Cardiac septum (tissue), 1 donor: ENCODE measurements around the gene ZCCHC13. TPM values are rescaled to one million over a fixed set of nuclear protein-coding genes. Genes with fewer than 3 reads are reported as not detected.
"Not testable (repeated sequence)": the region's sequence is repeated elsewhere in the genome, so short reads cannot be mapped to it uniquely, and the experiment has no call there.

Experiments used
- DNase-seq: peaks from one replicate; pipeline ENCODE4 v3.0.0-alpha.2; 2020; ENCODE audit warnings: low spot score
- intact Hi-C: fragments of 100-400 bp; cut with DNase I; formaldehyde crosslinking; loops from one replicate; pipeline ENCODE4 v1.14.0; 2022
- microRNA-seq: library from miRNA; unstranded; fragments of <30 nt; microRNA quantifications from one replicate; pipeline ENCODE4 v1.2.0, GENCODE V29; 2020
- total RNA-seq: library from RNA; stranded (reverse); fragmentation: NEBNext Ultra II Directional; extraction: Animal tissue kit (Norgen Biotek cat#: 25700); gene quantifications from one replicate; pipeline ENCODE4 v1.2.1, GENCODE V29; 2021
- donor health status: DM: no; HTN: no; CAD: no.

The ZCCHC13 gene
- total RNA-seq, 1 donor from 2014 or later: not detected

DNA sequence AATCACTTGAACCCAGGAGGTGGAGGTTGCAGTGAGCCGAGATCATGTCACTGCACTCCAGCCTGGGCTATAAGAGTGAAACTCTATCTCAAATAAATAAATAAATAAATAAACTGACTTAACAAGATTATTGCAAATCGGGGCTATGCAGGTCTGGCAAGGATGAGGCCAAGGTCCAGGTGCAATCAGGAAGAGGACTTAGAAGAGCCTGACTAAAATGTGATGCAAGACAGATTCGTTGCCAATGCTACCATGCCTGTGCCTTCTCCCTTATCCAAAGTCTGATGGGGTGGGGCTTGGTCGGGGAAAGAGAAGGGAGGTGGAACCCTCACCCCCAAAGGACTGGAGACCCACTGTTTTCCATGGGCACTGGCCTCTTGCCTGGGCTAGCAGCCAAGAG lies 14.7 kb downstream of the ZCCHC13 start:
- intact Hi-C loops: no loop called here

DNA sequence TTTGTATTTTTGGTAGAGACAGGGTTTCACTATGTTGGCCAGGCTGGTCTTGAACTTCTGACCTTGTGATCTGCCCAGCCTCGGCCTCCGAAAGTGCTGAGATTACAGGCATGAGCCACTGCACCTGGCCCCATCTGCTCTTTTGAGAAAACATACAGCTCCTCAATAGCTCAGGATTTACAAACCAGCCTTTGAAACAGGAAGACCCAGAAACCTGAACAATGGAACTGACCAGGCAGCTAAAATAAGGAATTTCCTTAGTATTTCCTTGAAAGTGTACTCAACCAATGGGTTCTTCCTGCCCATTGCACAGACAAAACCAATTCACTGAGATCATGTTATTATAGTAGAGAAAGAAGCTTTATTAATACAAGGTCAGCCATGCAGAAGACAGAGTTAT lies 15.3 kb downstream of the ZCCHC13 start:
- intact Hi-C loops, DNase-seq: not testable (repeated sequence)

More for the DNA sequence above, 14.7 kb downstream of the ZCCHC13 start:
- DNase-seq: no peak

DNA sequence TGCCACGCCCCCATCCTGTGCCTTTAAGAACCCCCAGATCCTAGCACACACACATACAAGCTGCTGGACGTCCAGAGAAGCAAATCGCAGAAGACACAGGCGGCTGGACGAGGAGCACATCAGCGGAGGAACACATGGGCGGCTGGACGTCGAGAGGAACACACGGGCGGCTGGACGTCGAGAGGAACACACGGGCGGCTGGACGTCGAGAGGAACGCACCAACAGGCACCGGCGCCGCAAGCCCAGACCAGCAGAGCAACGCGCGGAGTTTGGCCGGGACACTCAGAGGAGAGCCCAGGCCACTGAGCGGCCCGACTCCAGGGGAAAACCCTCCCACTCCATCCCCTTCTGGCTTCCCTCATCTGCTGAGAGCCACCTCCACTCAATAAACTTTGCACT lies 17.2 kb downstream of the ZCCHC13 start:
- intact Hi-C loops: no loop called here
- no peak for DNase-seq

DNA sequence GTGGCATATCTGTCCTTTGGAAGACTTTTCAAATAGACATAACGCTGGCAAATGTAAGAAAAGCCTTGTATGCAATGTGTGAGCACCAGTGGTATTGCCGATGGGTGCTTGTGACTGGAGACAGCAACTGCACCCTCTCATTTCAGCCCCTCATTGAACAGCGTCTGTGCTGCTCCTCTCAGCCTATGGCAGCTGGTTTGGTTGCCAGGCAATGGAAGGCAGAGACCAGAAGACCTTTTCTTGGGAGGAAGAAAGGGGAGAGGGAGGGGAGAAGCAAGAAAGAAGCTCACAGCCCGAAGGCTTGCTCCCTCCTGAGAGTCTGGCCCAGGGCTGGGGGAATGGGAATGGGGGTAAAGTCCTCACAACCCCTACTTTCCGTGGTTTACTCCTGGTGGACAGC lies 20.2 kb downstream of the ZCCHC13 start:
- intact Hi-C loops: no loop called here
- no peak for DNase-seq

DNA sequence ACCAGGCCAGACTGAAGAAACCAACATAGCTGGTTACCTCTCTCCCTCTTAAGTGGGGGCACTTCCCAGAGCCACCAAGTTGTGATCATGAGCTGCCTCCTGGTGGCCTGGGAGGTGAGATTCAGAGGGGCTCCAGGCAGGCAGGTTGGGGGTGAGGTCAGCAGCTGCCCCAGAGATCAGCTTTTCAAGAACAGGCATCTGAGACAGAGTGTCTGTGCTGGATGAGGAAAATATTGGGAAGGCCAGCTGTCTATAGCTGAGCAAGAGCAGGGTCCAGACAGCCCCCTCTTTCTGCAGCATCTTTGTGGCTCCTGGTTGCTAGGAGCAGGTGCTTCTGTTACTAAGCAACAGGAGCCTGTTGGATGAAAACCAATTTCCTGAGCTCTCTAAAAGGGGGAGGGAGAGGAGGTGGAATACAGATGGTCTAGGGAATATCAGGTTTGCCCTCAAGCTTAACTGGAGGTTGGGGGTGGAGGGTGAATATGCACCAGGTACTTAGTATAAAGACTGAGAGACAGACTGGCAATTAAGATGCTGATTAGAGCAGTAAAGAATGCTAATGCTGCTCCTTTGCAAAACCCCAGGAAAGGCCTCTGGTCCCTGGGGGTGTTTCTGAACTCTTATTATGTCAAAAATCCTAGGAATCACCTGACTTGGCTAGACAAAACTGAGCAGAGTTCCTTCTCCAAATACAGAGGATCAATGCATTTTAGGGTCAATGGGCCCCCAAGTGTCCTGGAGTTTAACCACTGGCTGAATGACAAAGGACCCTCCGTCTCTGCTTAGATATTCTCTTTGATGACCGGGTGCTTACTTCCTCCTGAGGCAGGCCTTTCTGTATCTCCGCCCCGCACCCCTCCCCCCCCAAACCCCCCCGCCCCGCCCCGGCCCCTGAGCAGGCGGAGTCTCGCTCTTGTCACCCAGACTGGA lies 21.4 kb downstream of the ZCCHC13 start:
- no peak for DNase-seq
- intact Hi-C loops: no loop called here

DNA sequence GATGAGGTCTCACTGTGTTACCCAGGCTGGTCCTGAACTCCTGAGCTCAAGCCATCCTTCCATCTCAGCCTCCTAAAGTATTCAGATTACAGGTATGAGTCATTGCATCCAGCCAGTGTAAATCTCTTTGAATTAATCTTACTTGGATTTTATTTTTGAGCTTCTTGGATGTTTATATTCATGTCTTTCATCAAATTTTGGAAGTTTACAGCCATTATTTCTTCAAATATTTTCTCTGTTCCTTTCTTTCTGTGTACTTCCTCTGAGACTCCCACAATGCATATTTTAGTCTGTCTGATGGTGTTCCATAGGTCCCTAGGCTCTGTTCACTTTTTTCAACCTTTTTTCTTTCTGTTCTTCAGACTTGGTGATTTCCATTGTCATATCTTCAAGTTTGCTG lies 34.9 kb downstream of the ZCCHC13 start:
- intact Hi-C loops: no loop called here
- DNase-seq: no peak

DNA sequence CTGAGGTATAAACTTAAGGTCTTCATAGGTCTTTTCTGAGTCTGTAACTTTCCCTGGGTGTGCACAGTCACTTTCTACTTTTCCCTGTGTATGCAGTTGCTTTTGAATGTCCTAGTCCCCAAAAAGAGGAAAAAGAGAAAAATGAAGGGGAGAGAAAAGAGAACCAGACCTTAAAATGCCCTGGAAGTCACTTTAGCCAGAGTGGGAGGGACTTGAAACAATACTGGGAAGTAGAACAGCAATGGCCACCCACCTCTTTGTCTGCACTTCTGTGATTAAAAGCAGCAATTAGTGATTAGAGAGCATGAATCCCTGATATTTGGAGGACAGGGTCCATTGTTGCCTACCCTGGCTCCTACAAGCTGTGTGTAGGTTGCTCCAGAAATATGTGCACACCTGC lies 36.1 kb downstream of the ZCCHC13 start:
- DNase-seq: no peak
- intact Hi-C loops: loop anchor here (5.0 to 10.0 kb wide), 2 partner anchors 45 to 483 kb away; no protein-coding TSS in a partner anchor

DNA sequence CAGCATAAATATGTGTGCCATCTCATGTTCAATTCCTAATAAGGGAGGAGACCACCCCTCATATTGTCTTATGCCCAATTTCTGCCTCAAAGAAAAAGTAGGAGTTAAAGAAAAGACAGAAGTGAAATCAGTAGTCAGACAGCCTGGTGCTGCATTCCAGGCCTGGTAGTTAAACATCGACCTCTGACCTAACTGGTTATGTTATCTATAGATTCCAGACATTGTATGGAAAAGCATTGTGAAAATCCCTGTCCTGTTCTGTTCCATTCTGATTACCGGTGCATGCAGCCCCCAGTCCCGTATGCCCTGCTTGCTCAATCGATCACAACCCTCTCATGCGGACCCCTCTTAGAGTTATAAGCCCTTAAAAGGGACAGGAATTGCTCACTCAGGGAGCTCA lies 38.2 kb downstream of the ZCCHC13 start:
- not testable (repeated sequence) for DNase-seq
- intact Hi-C loops: loop anchor here (2.0 to 10.0 kb wide), 3 partner anchors 47 to 485 kb away; no protein-coding TSS in a partner anchor

DNA sequence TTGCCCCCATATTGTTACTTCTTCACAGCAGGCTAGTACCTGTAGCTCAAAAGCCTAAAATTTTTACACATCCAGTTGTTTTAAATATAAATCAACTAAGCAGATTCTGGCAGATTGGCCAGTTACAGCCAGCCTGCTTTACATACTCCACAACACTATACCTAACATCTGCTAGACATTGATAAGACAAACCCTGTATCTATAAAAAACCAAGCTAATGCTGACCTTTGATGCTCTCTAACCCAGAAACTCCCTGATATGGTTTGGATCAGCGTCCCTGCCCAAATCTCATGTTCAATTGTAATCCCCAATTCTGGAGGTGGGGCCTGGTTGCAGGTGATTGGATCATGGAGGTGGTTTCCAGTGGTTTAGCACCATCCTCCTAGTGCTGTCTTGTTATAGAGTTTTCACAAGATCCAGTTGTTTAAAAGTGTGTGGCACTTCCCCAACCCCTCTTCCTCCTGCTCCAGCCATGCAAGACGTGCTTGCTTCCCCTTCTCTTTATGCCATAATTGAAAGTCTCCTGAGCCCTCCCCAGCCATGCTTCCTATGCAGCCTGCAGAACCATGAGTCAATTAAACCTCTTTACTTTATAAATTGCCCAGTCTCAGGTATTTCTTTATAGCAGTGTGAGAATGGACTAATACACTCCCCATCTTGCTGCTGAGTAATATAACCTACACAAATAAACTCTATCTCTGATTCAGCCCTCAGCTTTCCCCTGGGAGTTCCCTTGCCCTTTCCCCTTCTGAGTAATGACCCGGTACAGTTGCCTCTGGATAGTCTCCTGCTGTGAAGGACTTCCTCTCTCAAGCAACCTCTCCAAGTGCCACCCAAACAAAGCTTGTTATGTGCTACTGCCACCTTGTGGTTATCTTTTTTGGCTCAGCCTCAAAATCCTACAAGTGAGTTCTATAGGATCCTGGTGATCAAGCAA lies 39.6 kb downstream of the ZCCHC13 start:
- DNase-seq: no peak
- intact Hi-C loops: loop anchor here (2.0 to 10.0 kb wide), 3 partner anchors 49 to 486 kb away; no protein-coding TSS in a partner anchor

DNA sequence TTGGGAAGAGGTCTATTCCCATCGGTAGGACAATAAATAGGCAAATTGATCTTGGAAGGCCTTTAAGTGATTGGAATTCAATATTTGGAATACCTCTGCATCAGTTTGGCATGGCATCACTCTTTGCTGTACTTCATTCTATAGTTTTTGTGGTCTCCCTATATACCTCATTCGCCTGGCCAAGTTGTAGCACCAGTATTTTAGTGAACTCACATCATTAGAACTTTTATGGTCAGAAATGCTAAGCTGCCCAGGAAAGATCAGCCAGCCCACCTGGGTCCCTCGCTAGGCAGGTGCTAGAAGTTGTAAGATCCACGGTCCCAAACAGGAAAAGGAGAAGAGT lies 40.3 kb downstream of the ZCCHC13 start:
- intact Hi-C loops: loop anchor here (5.0 to 10.0 kb wide), 2 partner anchors 49 to 487 kb away; no protein-coding TSS in a partner anchor
- no peak for DNase-seq

DNA sequence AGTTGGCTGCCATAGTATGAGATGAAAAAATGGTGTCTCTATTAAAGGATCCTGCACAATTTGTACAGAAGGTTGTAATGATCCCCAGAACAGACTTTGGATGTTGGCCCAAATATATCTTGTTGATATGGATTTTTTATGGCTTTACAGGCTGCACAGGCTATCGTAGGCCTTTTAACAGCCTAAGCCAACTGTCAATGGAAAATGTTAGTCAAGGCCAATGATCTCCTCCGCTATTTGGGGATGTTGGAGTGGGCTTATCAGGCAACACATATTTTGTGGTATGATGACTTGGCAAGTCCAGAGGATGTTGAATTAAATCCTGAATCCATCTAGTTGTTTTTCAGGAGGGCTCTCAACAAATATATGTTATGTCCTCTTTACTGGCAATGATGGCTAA lies 42.1 kb downstream of the ZCCHC13 start:
- no peak for DNase-seq
- intact Hi-C loops: loop anchor here (10.0 kb wide), 1 partner anchor 51 kb away; no protein-coding TSS in a partner anchor

DNA sequence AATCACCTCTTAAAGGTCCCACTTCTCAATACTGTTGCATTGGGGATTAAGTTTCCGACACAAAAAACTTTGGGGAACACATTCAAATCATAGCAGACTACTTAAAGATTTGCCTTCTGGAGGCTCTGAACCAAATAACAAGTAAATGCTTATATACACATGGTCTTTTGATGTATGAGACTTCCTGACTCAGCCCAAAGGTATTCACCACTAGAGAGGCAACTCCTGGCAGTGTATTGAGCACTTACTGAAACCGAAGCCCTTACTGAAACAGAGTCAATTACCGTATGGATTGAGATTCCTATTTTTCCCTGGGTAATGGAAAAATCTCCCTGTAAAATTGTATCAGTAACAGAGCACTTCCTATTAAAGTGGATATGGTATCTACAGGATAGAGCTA lies 45.4 kb downstream of the ZCCHC13 start:
- intact Hi-C loops: loop anchor here (10.0 kb wide), 1 partner anchor 55 kb away; no protein-coding TSS in a partner anchor
- DNase-seq: no peak

DNA sequence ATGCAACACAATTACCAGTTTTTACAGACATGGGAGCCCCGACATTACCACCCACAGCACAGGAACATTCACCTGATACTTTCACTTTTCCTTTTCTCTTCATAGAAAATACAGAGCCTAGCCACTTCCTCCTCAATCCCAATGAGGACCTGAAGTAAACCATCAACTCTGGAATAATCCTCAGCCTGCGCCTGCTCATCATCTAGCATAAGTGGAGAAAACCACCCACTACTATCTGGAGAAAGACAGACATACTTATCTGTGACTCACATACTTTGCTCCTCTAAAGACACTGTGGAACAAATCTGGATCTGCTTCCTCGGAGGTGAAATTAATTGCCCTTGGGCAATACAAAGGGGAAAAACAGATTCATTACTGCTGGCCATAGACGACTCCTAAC lies 47.8 kb downstream of the ZCCHC13 start:
- DNase-seq: no peak
- intact Hi-C loops: no loop called here

DNA sequence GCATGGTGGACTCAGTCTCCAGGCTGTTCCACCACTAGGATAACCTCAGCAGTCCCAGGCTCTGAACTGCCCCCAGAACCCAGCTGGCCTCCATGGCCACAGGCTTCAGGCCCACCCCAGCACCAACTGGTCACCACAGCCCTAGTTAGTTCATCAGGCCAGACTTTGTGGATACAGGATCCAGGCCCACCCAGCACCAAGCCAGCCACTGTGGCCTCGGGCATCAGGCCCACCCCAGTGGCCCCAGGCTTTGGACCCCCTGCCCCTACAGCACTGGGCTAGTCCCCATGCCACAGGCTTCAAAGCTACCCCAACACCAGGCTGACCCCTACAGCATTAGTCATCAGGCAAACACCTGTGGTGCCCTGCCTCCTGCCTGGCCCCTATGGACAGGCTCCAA lies 50.0 kb downstream of the ZCCHC13 start:
- DNase-seq: no peak

More for the DNA sequence above, 50.0 kb downstream of the ZCCHC13 start:
- intact Hi-C loops: no loop called here

Small RNA genes within 50 kb of the gene (microRNA-seq; reads per million reads assigned to microRNA genes)
- gene MIR374A (295 reads per million, percentile 69 among the genes with 10 or more reads in this experiment), gene MIR545 (2.7 reads per million)

Other genes starting within 250 kb of the ZCCHC13 start
- 8.2 TPM for gene SLC16A2, start 117.3 kb downstream of the ZCCHC13 start, total RNA-seq